CD8-positive, alpha-beta memory T cell (primary cell): ENCODE data around the gene ARFIP1. TPM values are rescaled to one million over a fixed set of nuclear protein-coding genes. Genes with fewer than 3 reads are reported as not detected.
A peak's percentile ranks its signal among the peaks of the same experiment; 100 is the strongest.

Source experiments
- CTCF ChIA-PET: fragments of 350-600 bp; sonication (Branson Sonifier 250); formaldehyde crosslinking; loops from one replicate; lab custom pipeline; 2021; ENCODE audit warnings: antibody characterized with exemption; lab: Charles Lee
- POLR2A ChIA-PET: fragments of 350-600 bp; sonication (Branson Sonifier 250); formaldehyde crosslinking; loops from one replicate; lab custom pipeline; 2021; ENCODE audit warnings: antibody characterized with exemption; lab: Charles Lee
- DNase-seq, 5 donors: peaks; one replicate each; pipeline versions ENCODE4 v3.0.0 to v3.0.0-alpha.2; 2020 to 2022; ENCODE audit warnings: mixed read lengths in 1 of 5
- H3K27ac ChIP-seq: one replicate; pipeline ENCODE4 v1.7.0; 2013; ENCODE audit warnings: low read depth, mild to moderate bottlenecking, low read length, moderate library complexity
- H3K27me3 ChIP-seq: 2 replicates; pipeline ENCODE4 v1.7.0; 2013; ENCODE audit warnings: low read length, mild to moderate bottlenecking; ENCODE audit not compliant: insufficient read depth, poor library complexity, severe bottlenecking
- H3K36me3 ChIP-seq: 2 replicates; pipeline ENCODE4 v1.7.0; 2013; ENCODE audit warnings: mild to moderate bottlenecking, low read length, moderate library complexity; ENCODE audit not compliant: insufficient read depth
- H3K4me1 ChIP-seq: 2 replicates; pipeline ENCODE4 v1.7.0; 2013; ENCODE audit warnings: mild to moderate bottlenecking, low read length, moderate library complexity; ENCODE audit not compliant: insufficient read depth
- H3K4me3 ChIP-seq: 2 replicates; pipeline ENCODE4 v1.7.0; 2013; ENCODE audit warnings: mild to moderate bottlenecking, low read length
- H3K9me3 ChIP-seq: 2 replicates; pipeline ENCODE4 v1.7.0; 2013; ENCODE audit warnings: mild to moderate bottlenecking, low read length
- H3K27ac Mint-ChIP-seq, 8 donors: one replicate each; pipeline ENCODE4 v1.8.0; 2020 to 2021; ENCODE audit warnings: mixed read lengths in 8 of 8, mild to moderate bottlenecking in 6 of 8, inconsistent platforms in 3 of 8, moderate library complexity in 3 of 8
- H3K27me3 Mint-ChIP-seq, 2 donors: one replicate each; pipeline ENCODE4 v1.8.0; 2020 to 2021; ENCODE audit warnings: mixed read lengths in 2 of 2, mild to moderate bottlenecking in 1 of 2, moderate library complexity in 1 of 2
- H3K36me3 Mint-ChIP-seq, 3 donors: one replicate each; pipeline ENCODE4 v1.8.0; 2020 to 2021; ENCODE audit warnings: mixed read lengths in 3 of 3, inconsistent platforms in 1 of 3, mild to moderate bottlenecking in 1 of 3
- H3K4me1 Mint-ChIP-seq, 3 donors: one replicate each; pipeline ENCODE4 v1.8.0; 2020 to 2021; ENCODE audit warnings: mixed read lengths in 3 of 3, inconsistent platforms in 1 of 3, mild to moderate bottlenecking in 1 of 3
- H3K4me3 Mint-ChIP-seq, 7 donors: one replicate each; pipeline ENCODE4 v1.8.0; 2020 to 2021; ENCODE audit warnings: mixed read lengths in 7 of 7, mild to moderate bottlenecking in 6 of 7, moderate library complexity in 4 of 7, inconsistent platforms in 2 of 7
- H3K9me3 Mint-ChIP-seq, 5 donors: one replicate each; pipeline ENCODE4 v1.8.0; 2020 to 2022; ENCODE audit warnings: mixed read lengths in 5 of 5, mild to moderate bottlenecking in 3 of 5, moderate library complexity in 2 of 5, inconsistent platforms in 1 of 5
- polyA plus RNA-seq: library from polyadenylated mRNA; unstranded; fragments of 300-500 nt; fragmentation: Illumina TruSeq; gene quantifications from one replicate; pipeline ENCODE4 v1.2.3, GENCODE V29; 2021
- total RNA-seq, 2 experiments: library from RNA; stranded (reverse); gene quantifications; one replicate each; pipeline ENCODE4 v1.2.3, GENCODE V29; 2021

Gene ARFIP1, protein sequence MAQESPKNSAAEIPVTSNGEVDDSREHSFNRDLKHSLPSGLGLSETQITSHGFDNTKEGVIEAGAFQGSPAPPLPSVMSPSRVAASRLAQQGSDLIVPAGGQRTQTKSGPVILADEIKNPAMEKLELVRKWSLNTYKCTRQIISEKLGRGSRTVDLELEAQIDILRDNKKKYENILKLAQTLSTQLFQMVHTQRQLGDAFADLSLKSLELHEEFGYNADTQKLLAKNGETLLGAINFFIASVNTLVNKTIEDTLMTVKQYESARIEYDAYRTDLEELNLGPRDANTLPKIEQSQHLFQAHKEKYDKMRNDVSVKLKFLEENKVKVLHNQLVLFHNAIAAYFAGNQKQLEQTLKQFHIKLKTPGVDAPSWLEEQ
- total RNA-seq (10 to 100 TPM; 13.1 to 14.0 TPM), polyA plus RNA-seq (15.3 TPM)

DNA sequence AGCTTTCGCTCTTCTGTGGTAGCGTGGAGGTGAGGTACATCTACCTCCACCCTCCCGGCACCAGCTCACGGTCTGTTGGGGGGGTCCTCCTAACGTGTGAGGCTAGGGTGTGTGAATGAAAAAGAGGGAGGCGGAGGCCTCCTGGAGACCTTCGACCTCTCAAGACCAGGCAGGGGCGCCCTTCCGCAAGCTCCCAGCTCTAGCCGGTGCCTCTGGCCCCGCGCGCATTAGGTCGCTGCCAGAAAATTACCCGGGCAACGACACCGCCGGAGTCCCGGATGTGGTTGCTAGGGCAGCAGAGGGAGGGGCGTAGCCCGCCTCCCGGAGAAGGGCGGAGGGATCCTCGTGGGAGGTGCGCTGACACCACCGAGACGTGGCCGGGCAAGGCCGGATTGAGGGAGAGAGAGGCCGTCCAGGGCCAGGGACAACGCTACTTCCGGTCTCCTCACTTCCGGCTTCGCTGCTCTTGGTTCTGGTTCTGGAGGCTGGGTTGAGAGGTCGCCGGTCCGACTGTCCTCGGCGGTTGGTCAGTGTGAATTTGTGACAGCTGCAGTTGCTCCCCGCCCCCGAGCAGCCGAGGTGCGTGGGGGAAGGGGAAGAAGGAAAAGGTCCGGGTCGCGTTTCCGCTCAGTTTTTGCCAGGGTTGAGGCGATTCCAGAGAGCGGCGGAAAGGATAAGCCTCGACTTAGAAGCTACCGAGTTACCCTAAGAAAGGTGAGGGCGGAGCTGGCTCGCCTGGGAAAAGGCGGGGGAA, at the start of gene ARFIP1, which contains the start of gene TIGD4:
Gene ARFIP1 (plus strand): TSS at position 442 of the 754 bp plus-strand sequence. CDS start 49,680 bp downstream, outside the sequence.
Gene TIGD4 (minus strand): TSS at position 218 of the 754 bp plus-strand sequence. CDS start 8,726 bp downstream, outside the sequence.
- H3K4me1 ChIP-seq, result peaks cover 25% of the 10 kb centered on the region
- peaks cover 0 to 13% (median 0%) of the 10 kb centered on the region in 3 donors for H3K36me3 Mint-ChIP-seq
- H3K4me3 Mint-ChIP-seq, result peak within 1 kb of the TSS; percentile 95 to 100 (median 99)
- H3K9me3 Mint-ChIP-seq, result no peaks in the 10 kb centered on the region
- peak within 1 kb of the TSS; percentile 81 for H3K4me3 ChIP-seq
- peaks cover 37 to 60% (median 54%) of the 10 kb centered on the region in 3 donors for H3K4me1 Mint-ChIP-seq
- peak within 1 kb of the TSS; percentile 84 for H3K27ac ChIP-seq
- H3K27me3 ChIP-seq, result no peaks in the 10 kb centered on the region
- peak within 1 kb of the TSS; percentile 92 to 99 (median 98) for H3K27ac Mint-ChIP-seq
- H3K36me3 ChIP-seq, result no peaks in the 10 kb centered on the region
- POLR2A ChIA-PET, result interaction anchor here (1.0 to 1.7 kb wide), 3 partner anchors 101 to 282 kb away, joined by 3 to 7 read pairs (median 5); partner anchors contain the start of genes FBXW7 and TMEM154
- DNase-seq, result peak; percentile 89 to 96 (median 93)
- H3K27me3 Mint-ChIP-seq, result peaks cover 0 to 4% of the 10 kb centered on the region in 2 donors
- H3K9me3 ChIP-seq, result no peaks in the 10 kb centered on the region
- CTCF ChIA-PET, result interaction anchor here (0.5 to 2.5 kb wide), 12 partner anchors 8 to 347 kb away, joined by 3 to 12 read pairs (median 3); no protein-coding TSS in a partner anchor

DNA sequence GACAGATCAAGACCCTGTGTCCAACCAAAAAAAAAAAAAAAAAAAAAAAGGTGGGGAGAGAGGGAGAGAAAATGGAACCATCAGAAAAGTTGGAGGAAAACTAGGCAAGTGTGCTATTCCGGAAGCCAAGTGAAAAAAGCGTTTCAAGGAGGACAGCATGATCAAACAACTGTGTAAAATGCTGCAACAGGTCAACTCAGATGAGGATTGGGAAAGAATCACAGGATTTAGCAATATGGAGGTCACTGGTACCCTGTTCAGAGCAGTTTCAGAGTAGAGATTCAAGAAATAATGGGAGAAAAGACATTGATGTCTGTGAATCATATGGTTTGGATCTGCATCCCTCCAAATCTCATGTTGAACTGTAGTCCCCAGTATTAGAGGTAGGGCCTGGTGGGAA, 47.8 kb upstream of the ARFIP1 start:
- no peak for DNase-seq
- no peak overlapping the region for H3K27ac Mint-ChIP-seq

DNA sequence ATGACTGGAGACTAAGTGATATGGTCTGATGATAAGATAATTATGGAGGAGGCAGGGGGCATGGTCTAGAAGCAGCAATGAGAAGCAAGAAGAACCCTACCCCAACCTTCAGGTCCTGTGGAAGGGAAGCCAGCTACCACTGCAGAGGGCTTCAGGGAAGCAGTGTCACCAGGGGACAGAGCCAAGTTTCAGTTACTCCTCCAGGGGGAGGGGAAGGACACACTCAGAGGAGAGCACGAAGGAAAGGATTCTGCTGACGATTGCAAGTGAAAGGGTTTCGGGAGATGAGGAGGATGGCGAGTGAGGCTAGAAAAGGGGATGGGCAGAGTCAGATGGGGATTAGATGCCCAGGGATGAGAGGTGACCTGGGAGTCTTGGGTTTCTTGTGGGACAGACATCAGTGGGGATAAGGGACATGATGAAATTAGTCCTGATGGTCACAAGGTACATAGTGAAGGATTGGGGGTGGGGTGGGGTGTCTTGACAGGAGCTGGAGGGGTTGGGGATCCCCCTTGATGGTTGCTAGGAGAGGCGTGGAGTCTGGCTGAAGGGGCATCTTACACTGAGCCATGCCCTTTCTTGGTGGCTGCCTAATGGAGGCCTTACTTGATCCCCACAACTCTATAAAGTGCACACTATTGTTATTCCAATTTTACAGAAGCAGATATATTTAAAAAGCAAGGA, 45.6 kb upstream of the ARFIP1 start:
- Mint-ChIP-seq H3K9me3 (no peaks in the 10 kb centered on the region), H3K4me3 (no peak overlapping the region), H3K27me3 (peaks cover 3 to 4% of the 10 kb centered on the region in 2 donors), H3K4me1 (no peaks in the 10 kb centered on the region), H3K27ac (peak overlapping the region in 1 of 8 donors; percentile 80), H3K36me3 (no peaks in the 10 kb centered on the region)
- H3K27me3 ChIP-seq, result no peaks in the 10 kb centered on the region
- no peak overlapping the region for H3K4me3 ChIP-seq
- no peaks in the 10 kb centered on the region for H3K36me3 ChIP-seq
- H3K4me1 ChIP-seq, result no peaks in the 10 kb centered on the region
- no peak for DNase-seq
- no peaks in the 10 kb centered on the region for H3K9me3 ChIP-seq
- ChIA-PET CTCF (interaction anchor here (1.0 to 3.2 kb wide), 2 partner anchors 45 to 233 kb away, joined by 3 to 18 read pairs; no protein-coding TSS in a partner anchor), POLR2A (no interaction called here)
- no peak overlapping the region for H3K27ac ChIP-seq

More for the DNA sequence above, 47.8 kb upstream of the ARFIP1 start:
- Histone ChIP-seq H3K27me3 (no peaks in the 10 kb centered on the region), H3K9me3 (no peaks in the 10 kb centered on the region), H3K36me3 (no peaks in the 10 kb centered on the region), H3K4me3 (no peak overlapping the region), H3K27ac (no peak overlapping the region), H3K4me1 (no peaks in the 10 kb centered on the region)
- Mint-ChIP-seq H3K27me3 (peaks cover 4 to 9% of the 10 kb centered on the region in 2 donors), H3K4me3 (no peak overlapping the region), H3K4me1 (no peaks in the 10 kb centered on the region), H3K36me3 (no peaks in the 10 kb centered on the region), H3K9me3 (no peaks in the 10 kb centered on the region)
- ChIA-PET CTCF (no interaction called here), POLR2A (no interaction called here)

GRCh38 chr4:152734699-152735050, 45.1 kb upstream of the ARFIP1 start:
- no peaks in the 10 kb centered on the region for H3K9me3 ChIP-seq
- CTCF ChIA-PET, result interaction anchor here (0.8 to 3.2 kb wide), 7 partner anchors 36 to 280 kb away, joined by 3 to 18 read pairs (median 4); no protein-coding TSS in a partner anchor
- Mint-ChIP-seq H3K27me3 (peaks cover 3 to 4% of the 10 kb centered on the region in 2 donors), H3K27ac (no peak overlapping the region), H3K36me3 (no peaks in the 10 kb centered on the region), H3K4me3 (no peak overlapping the region), H3K4me1 (no peaks in the 10 kb centered on the region), H3K9me3 (no peaks in the 10 kb centered on the region)
- no peak overlapping the region for H3K4me3 ChIP-seq
- H3K36me3 ChIP-seq, result no peaks in the 10 kb centered on the region
- H3K4me1 ChIP-seq, result no peaks in the 10 kb centered on the region
- no peak overlapping the region for H3K27ac ChIP-seq
- no peak for DNase-seq
- H3K27me3 ChIP-seq, result no peaks in the 10 kb centered on the region
- POLR2A ChIA-PET, result no interaction called here

DNA sequence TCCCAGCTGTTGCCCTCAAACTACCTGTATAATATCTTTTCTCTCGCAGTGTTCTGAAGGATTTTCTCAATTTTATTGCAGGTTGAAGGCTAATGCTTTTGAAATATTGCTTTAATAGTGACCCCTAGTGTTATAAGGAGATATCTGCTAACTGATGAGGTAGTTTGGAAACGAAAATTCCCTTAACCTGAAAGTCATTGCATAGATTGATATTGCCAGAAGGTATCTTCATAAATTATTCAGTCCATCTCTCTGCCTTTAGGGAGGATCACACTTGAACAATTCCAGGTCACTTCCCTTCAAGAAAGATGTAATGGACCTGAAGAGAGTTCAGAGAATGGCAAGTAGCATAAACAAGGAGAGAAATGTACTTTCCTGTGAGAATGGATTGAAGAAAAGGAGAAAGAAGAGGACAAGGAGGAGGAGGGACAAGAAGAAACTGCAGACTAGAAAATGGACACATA, 44.3 kb upstream of the ARFIP1 start:
- no peaks in the 10 kb centered on the region for H3K36me3 ChIP-seq
- H3K36me3 Mint-ChIP-seq, result no peaks in the 10 kb centered on the region
- H3K9me3 Mint-ChIP-seq, result no peaks in the 10 kb centered on the region
- H3K4me1 Mint-ChIP-seq, result no peaks in the 10 kb centered on the region
- no peaks in the 10 kb centered on the region for H3K9me3 ChIP-seq
- no peak overlapping the region for H3K27ac ChIP-seq
- CTCF ChIA-PET, result interaction anchor here (0.7 to 3.2 kb wide), 10 partner anchors 8 to 281 kb away, joined by 3 to 18 read pairs (median 4); partner anchors contain the start of gene FBXW7
- no peaks in the 10 kb centered on the region for H3K4me1 ChIP-seq
- H3K4me3 Mint-ChIP-seq, result no peak overlapping the region
- H3K27me3 Mint-ChIP-seq, result peaks cover 3 to 4% of the 10 kb centered on the region in 2 donors
- H3K4me3 ChIP-seq, result no peak overlapping the region
- DNase-seq, result peak in 1 of 5 donors; percentile 17
- POLR2A ChIA-PET, result no interaction called here
- no peaks in the 10 kb centered on the region for H3K27me3 ChIP-seq
- peak overlapping the region in 1 of 8 donors; percentile 2 for H3K27ac Mint-ChIP-seq

GRCh38 chr4:152735906-152736305, 43.8 kb upstream of the ARFIP1 start:
- ChIA-PET POLR2A (no interaction called here), CTCF (interaction anchor here (0.7 to 3.2 kb wide), 8 partner anchors 8 to 335 kb away, joined by 3 to 18 read pairs (median 4); partner anchors contain the start of genes ARFIP1, FBXW7 and TIGD4)
- no peak for DNase-seq
- H3K9me3 ChIP-seq, result no peaks in the 10 kb centered on the region
- no peaks in the 10 kb centered on the region for H3K36me3 Mint-ChIP-seq
- no peaks in the 10 kb centered on the region for H3K4me1 Mint-ChIP-seq
- no peaks in the 10 kb centered on the region for H3K36me3 ChIP-seq
- no peaks in the 10 kb centered on the region for H3K9me3 Mint-ChIP-seq
- H3K4me1 ChIP-seq, result no peaks in the 10 kb centered on the region
- no peak overlapping the region for H3K4me3 Mint-ChIP-seq
- H3K4me3 ChIP-seq, result no peak overlapping the region
- no peaks in the 10 kb centered on the region for H3K27me3 ChIP-seq
- no peak overlapping the region for H3K27ac ChIP-seq
- H3K27me3 Mint-ChIP-seq, result peaks cover 3 to 4% of the 10 kb centered on the region in 2 donors
- H3K27ac Mint-ChIP-seq, result no peak overlapping the region

- ChIA-PET CTCF (interaction anchor here (1.1 kb wide), 1 partner anchor 238 kb away, joined by 4 read pairs; no protein-coding TSS in a partner anchor), POLR2A (no interaction called here)
Observed at GRCh38 chr4:152738827-152739226, 40.9 kb upstream of the ARFIP1 start.

More at GRCh38 chr4:152738827-152739226, 40.9 kb upstream of the ARFIP1 start:
- Histone ChIP-seq H3K27me3 (no peaks in the 10 kb centered on the region), H3K27ac (no peak overlapping the region), H3K9me3 (no peaks in the 10 kb centered on the region), H3K4me3 (no peak overlapping the region), H3K36me3 (no peaks in the 10 kb centered on the region), H3K4me1 (no peaks in the 10 kb centered on the region)
- H3K36me3 Mint-ChIP-seq, result no peaks in the 10 kb centered on the region
- no peak overlapping the region for H3K4me3 Mint-ChIP-seq
- H3K27me3 Mint-ChIP-seq, result peaks cover 3 to 4% of the 10 kb centered on the region in 2 donors
- H3K4me1 Mint-ChIP-seq, result no peaks in the 10 kb centered on the region
- H3K27ac Mint-ChIP-seq, result peak overlapping the region in 2 of 8 donors; percentile 25 to 29
- no peak for DNase-seq
- no peaks in the 10 kb centered on the region for H3K9me3 Mint-ChIP-seq
